Measurements from ENCODE around the gene HOMER1. TPM values are rescaled to one million over a fixed set of nuclear protein-coding genes. Genes with fewer than 3 reads are reported as not detected.
A peak's percentile ranks its signal among the peaks of the same experiment; 100 is the strongest.

Gene HOMER1
- total RNA-seq, 4 donors from 2014 or later = 26.1 to 42.9 (median 37.9) TPM

GRCh38 chr5:79436821-79437220, 77.1 kb downstream of the HOMER1 start:
- no peaks in the 10 kb centered on the region for H3K9me3 ChIP-seq
- H3K4me1 ChIP-seq = peaks cover 0 to 4% of the 10 kb centered on the region in 2 donors
- WGBS, 2 donors = 42 to 51% methylated on average over 2 of the region's 2 CpGs
- DNase-seq = no peak
- H3K36me3 ChIP-seq = no peaks in the 10 kb centered on the region
- no peaks in the 10 kb centered on the region for H3K27me3 ChIP-seq
- intact Hi-C loops (cut with DNase I) = no loop called here
- no peak overlapping the region for H3K27ac ChIP-seq
- TF ChIP-seq CTCF (IDR thresholded peaks at IDR 0.05) = no peak
- TF ChIP-seq POLR2A (IDR thresholded peaks at IDR 0.05) = no peak
- H3K4me3 ChIP-seq (replicated peaks in 1 of 3) = no peak overlapping the region

- intact Hi-C loops (cut with DNase I) = no loop called here
- Histone ChIP-seq H3K9me3 (no peaks in the 10 kb centered on the region), H3K4me1 (peaks cover 0 to 4% of the 10 kb centered on the region in 2 donors), H3K36me3 (no peaks in the 10 kb centered on the region), H3K27me3 (no peaks in the 10 kb centered on the region), H3K27ac (peak overlapping the region in 1 of 3 donors; percentile 37), H3K4me3 (replicated peaks in 1 of 3) (no peak overlapping the region)
- WGBS, 2 donors = 93% methylated on average over 3 of the region's 3 CpGs
- no peak for TF ChIP-seq CTCF (IDR thresholded peaks at IDR 0.05)
- no peak for TF ChIP-seq POLR2A (IDR thresholded peaks at IDR 0.05)
- DNase-seq = no peak
Measured at GRCh38 chr5:79436224-79436623, 77.7 kb downstream of the HOMER1 start.

- Histone ChIP-seq H3K27me3 (no peaks in the 10 kb centered on the region), H3K27ac (no peak overlapping the region), H3K4me1 (no peaks in the 10 kb centered on the region), H3K36me3 (no peaks in the 10 kb centered on the region), H3K4me3 (replicated peaks in 1 of 3) (no peak overlapping the region), H3K9me3 (no peaks in the 10 kb centered on the region)
- DNase-seq = no peak
- TF ChIP-seq CTCF (IDR thresholded peaks at IDR 0.05) (no peak), POLR2A (IDR thresholded peaks at IDR 0.05) (no peak)
- intact Hi-C loops (cut with DNase I) = no loop called here
Measured at GRCh38 chr5:79430196-79430595, 83.7 kb downstream of the HOMER1 start.

DNA sequence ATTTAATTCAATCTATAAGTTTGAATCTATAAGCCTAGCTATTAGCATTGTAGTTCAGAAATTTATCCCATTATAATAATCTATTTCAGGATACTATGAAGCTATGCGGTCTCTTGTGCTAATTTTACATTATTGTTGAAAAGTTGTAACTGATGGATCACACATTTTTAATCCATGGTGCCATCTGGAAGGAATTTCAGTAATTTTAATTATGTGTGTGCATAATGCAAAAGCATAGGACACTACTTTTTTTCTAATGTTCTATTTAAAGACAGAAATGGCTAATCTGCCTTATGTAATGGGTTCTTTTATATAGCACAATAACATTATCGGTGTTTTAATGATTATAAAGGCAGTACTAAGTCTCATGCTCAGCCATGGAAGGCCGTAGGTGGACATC, 90.6 kb downstream of the HOMER1 start:
- Histone ChIP-seq H3K9me3 (no peaks in the 10 kb centered on the region), H3K4me3 (replicated peaks in 1 of 3) (no peak overlapping the region), H3K27ac (no peak overlapping the region), H3K4me1 (peaks cover 0 to 4% of the 10 kb centered on the region in 2 donors), H3K36me3 (no peaks in the 10 kb centered on the region), H3K27me3 (no peaks in the 10 kb centered on the region)
- TF ChIP-seq POLR2A (IDR thresholded peaks at IDR 0.05) (no peak), CTCF (IDR thresholded peaks at IDR 0.05) (no peak)
- WGBS, 2 donors = 60 to 64% methylated on average over 3 of the region's 3 CpGs
- intact Hi-C loops (cut with DNase I) = no loop called here
- DNase-seq = no peak

- DNase-seq = no peak
- intact Hi-C loops (cut with DNase I) = no loop called here
- Histone ChIP-seq H3K4me3 (replicated peaks in 1 of 3) (no peak overlapping the region), H3K27ac (no peak overlapping the region), H3K9me3 (no peaks in the 10 kb centered on the region), H3K4me1 (peaks cover 0 to 5% of the 10 kb centered on the region in 2 donors), H3K27me3 (no peaks in the 10 kb centered on the region), H3K36me3 (no peaks in the 10 kb centered on the region)
- TF ChIP-seq CTCF (IDR thresholded peaks at IDR 0.05) = no peak
- TF ChIP-seq POLR2A (IDR thresholded peaks at IDR 0.05) = no peak
- 83 to 88% methylated on average over 3 of the region's 3 CpGs for WGBS, 2 donors
Measured at GRCh38 chr5:79420248-79420647, 93.7 kb downstream of the HOMER1 start.
